Measurements from ENCODE around the gene MED15.

DNA sequence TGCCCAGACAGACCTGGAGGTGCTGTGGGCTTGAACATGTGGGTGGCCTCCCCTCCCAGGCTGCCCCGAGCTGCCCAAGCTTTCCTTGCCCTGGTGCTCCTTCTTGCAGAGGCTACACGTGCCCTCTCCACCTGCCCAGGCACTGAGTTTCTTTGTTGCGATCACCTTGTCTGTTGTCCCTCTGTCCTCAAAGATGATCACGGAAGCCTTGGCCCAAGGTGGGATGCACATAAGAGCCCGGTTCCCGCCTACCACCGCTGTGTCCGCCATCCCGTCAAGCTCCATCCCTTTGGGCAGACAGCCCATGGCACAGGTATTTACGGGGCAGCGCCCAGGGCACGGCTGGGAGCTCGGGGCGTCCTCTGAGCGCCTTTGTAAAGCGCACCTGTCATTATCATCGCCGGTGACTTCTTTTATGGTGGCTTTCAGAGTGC, 67.5 kb downstream of the MED15 start:
- TF ChIP-seq, protein P1, sequence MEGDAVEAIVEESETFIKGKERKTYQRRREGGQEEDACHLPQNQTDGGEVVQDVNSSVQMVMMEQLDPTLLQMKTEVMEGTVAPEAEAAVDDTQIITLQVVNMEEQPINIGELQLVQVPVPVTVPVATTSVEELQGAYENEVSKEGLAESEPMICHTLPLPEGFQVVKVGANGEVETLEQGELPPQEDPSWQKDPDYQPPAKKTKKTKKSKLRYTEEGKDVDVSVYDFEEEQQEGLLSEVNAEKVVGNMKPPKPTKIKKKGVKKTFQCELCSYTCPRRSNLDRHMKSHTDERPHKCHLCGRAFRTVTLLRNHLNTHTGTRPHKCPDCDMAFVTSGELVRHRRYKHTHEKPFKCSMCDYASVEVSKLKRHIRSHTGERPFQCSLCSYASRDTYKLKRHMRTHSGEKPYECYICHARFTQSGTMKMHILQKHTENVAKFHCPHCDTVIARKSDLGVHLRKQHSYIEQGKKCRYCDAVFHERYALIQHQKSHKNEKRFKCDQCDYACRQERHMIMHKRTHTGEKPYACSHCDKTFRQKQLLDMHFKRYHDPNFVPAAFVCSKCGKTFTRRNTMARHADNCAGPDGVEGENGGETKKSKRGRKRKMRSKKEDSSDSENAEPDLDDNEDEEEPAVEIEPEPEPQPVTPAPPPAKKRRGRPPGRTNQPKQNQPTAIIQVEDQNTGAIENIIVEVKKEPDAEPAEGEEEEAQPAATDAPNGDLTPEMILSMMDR (IDR thresholded peaks at IDR 0.05), result no peak
- no peak for TF ChIP-seq POLR2AphosphoS5 (IDR thresholded peaks at IDR 0.05; ENCODE audit: low read depth, low read length)
- TF ChIP-seq REST (IDR thresholded peaks at IDR 0.05; ENCODE audit: insufficient read depth in 1 of 2, low read depth in 2 of 2, low read length in 1 of 2), result no peak
